GM21619 (cell line): Measurements from ENCODE around the gene GMDS.

Source experiments
- ATAC-seq: cut with Tn5 transposase; IDR thresholded peaks from one replicate; pipeline ENCODE4 v1.9.1; 2021; ENCODE audit not compliant: unreplicated experiment

The GMDS gene

GRCh38 chr6:1599469-1599868, 645.9 kb downstream of the GMDS start:
- no peak for ATAC-seq

GRCh38 chr6:1598886-1599285, 646.5 kb downstream of the GMDS start:
- no peak for ATAC-seq

GRCh38 chr6:1598433-1598832, 647.0 kb downstream of the GMDS start:
- no peak for ATAC-seq

GRCh38 chr6:1597924-1598323, 647.5 kb downstream of the GMDS start:
- no peak for ATAC-seq

- no peak for ATAC-seq
Measured at GRCh38 chr6:1597121-1597744, 648.2 kb downstream of the GMDS start.

- ATAC-seq = no peak
Measured at GRCh38 chr6:1596088-1596852, 649.1 kb downstream of the GMDS start.

- no peak for ATAC-seq
Measured at GRCh38 chr6:1595271-1596087, 649.9 kb downstream of the GMDS start.

GRCh38 chr6:1594445-1595200, 650.8 kb downstream of the GMDS start:
- no peak for ATAC-seq

- no peak for ATAC-seq
Measured at GRCh38 chr6:1593958-1594314, 651.5 kb downstream of the GMDS start.

- no peak for ATAC-seq
Measured at GRCh38 chr6:1593286-1593957, 652.0 kb downstream of the GMDS start.

GRCh38 chr6:1592852-1593251, 652.6 kb downstream of the GMDS start:
- ATAC-seq = no peak

- no peak for ATAC-seq
Measured at GRCh38 chr6:1591926-1592325, 653.5 kb downstream of the GMDS start.

- no peak for ATAC-seq
Measured at GRCh38 chr6:1591243-1591642, 654.2 kb downstream of the GMDS start.

- no peak for ATAC-seq
Measured at GRCh38 chr6:1590580-1590979, 654.8 kb downstream of the GMDS start.

- ATAC-seq = no peak
Measured at GRCh38 chr6:1589208-1589607, 656.2 kb downstream of the GMDS start.

- ATAC-seq = no peak
Measured at GRCh38 chr6:1587977-1588376, 657.4 kb downstream of the GMDS start.

- no peak for ATAC-seq
Measured at GRCh38 chr6:1587546-1587945, 657.9 kb downstream of the GMDS start.

GRCh38 chr6:1586861-1587450, 658.4 kb downstream of the GMDS start:
- no peak for ATAC-seq

GRCh38 chr6:1586256-1586655, 659.1 kb downstream of the GMDS start:
- ATAC-seq = no peak

- ATAC-seq = no peak
Measured at GRCh38 chr6:1585669-1586049, 659.7 kb downstream of the GMDS start.
